ENCODE data around the gene CISTR. TPM values are rescaled to one million over a fixed set of nuclear protein-coding genes. Genes with fewer than 3 reads are reported as not detected.
A peak's percentile ranks its signal among the peaks of the same experiment; 100 is the strongest.

CISTR gene
- total and polyA plus RNA-seq, 2 experiments from 2014 or later: not detected

DNA sequence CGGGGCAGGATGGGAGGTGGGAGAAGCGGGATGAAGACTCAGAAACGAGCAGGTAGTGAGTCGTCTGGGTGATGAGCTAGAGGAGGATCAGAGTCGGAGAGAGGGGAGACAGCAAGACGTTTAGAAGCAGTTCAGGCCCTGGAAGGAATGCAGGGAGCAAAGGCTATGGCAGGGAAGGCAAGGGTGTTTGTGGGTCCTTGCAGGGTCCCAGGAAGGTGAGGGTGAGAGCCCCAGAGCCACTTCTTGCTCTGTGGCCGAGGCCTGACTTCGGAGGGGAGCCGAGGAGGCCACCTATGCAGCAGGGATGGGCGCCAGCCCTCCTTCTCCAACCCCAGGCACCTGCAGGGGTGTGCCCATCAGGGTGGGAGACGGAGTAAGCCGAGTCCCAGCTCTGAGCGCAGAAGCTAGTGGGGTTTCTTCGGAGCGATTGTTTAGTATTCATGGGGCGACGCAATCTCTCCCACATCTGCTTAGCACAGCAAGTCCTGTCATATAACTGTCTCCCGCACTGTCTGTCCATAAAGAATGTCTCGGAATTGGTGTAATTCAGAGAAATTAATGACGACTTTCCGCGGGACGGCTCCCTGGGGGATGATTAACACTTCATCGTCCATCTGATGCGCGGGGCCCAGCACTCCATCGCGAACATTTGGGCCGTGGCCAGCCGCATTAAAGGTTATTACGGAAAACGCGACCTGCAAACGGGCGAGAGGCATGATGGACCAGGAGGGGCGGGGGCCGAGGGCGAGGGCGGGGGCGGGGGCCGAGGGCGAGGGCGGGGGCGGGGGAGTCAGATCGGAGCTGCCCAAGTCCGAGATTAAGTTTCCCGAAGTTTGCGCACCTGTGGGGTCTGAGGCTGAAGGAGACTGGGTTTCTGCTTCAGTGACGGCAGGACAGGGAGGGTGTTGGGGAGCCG is 12.3 kb downstream of the CISTR start:
- H3K4me1 Mint-ChIP-seq: peaks cover 16% of the 10 kb centered on the region
- Histone ChIP-seq H3K4me1 (ENCODE audit: insufficient read depth) (peaks cover 12% of the 10 kb centered on the region; the same call in 1 of the 2 replicates), H3K79me2 (replicated peaks; ENCODE audit: insufficient read depth) (no peaks in the 10 kb centered on the region), H3K9me2 (ENCODE audit: insufficient read depth) (no peaks in the 10 kb centered on the region), H4K20me1 (replicated peaks; ENCODE audit: insufficient read depth) (no peaks in the 10 kb centered on the region), H3F3A (replicated peaks; ENCODE audit: low read depth) (no peaks in the 10 kb centered on the region), H3K27ac (ENCODE audit: low read depth) (no peak overlapping the region), H3K4me2 (peak overlapping the region; percentile 98), H3K4me3 (peak overlapping the region; percentile 83), H3K36me3 (ENCODE audit: insufficient read depth) (no peaks in the 10 kb centered on the region), H3K27me3 (ENCODE audit: insufficient read depth) (peaks cover 97% of the 10 kb centered on the region), H2AFZ (peak overlapping the region; percentile 100)
- no peak overlapping the region; the same call in 2 of the 3 replicates for H3K4me3 Mint-ChIP-seq
- DNase-seq (ENCODE audit: low spot score): peak; percentile 33
- no peaks in the 10 kb centered on the region for H3K36me3 Mint-ChIP-seq (ENCODE audit: low read depth)
- peak; percentile 13 for ATAC-seq
- H3K27ac Mint-ChIP-seq: no peak overlapping the region
- TF ChIP-seq ZNF331 (CRISPR knock-in tag; IDR thresholded peaks at IDR 0.05; ENCODE audit: low read depth) (no peak), EZH2phosphoT487 (IDR thresholded peaks at IDR 0.05; ENCODE audit: unreplicated experiment) (no peak), NANOG (IDR thresholded peaks at IDR 0.05; ENCODE audit: borderline replicate concordance) (no peak), EZH2 (IDR thresholded peaks at IDR 0.05; ENCODE audit: low read depth, unreplicated experiment) (peak; percentile 58)
- TF ChIP-seq, protein P1, sequence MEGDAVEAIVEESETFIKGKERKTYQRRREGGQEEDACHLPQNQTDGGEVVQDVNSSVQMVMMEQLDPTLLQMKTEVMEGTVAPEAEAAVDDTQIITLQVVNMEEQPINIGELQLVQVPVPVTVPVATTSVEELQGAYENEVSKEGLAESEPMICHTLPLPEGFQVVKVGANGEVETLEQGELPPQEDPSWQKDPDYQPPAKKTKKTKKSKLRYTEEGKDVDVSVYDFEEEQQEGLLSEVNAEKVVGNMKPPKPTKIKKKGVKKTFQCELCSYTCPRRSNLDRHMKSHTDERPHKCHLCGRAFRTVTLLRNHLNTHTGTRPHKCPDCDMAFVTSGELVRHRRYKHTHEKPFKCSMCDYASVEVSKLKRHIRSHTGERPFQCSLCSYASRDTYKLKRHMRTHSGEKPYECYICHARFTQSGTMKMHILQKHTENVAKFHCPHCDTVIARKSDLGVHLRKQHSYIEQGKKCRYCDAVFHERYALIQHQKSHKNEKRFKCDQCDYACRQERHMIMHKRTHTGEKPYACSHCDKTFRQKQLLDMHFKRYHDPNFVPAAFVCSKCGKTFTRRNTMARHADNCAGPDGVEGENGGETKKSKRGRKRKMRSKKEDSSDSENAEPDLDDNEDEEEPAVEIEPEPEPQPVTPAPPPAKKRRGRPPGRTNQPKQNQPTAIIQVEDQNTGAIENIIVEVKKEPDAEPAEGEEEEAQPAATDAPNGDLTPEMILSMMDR (conservative IDR thresholded peaks at IDR 0.05; ENCODE audit: low read depth in 2 of 2): no peak
- TF ChIP-seq, protein P2, sequence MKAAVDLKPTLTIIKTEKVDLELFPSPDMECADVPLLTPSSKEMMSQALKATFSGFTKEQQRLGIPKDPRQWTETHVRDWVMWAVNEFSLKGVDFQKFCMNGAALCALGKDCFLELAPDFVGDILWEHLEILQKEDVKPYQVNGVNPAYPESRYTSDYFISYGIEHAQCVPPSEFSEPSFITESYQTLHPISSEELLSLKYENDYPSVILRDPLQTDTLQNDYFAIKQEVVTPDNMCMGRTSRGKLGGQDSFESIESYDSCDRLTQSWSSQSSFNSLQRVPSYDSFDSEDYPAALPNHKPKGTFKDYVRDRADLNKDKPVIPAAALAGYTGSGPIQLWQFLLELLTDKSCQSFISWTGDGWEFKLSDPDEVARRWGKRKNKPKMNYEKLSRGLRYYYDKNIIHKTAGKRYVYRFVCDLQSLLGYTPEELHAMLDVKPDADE (IDR thresholded peaks at IDR 0.05): no peak
- peaks cover 32% of the 10 kb centered on the region for H3K27me3 Mint-ChIP-seq (ENCODE audit: insufficient read depth, low read depth, poor library complexity)
- H3K9me3 Mint-ChIP-seq: no peaks in the 10 kb centered on the region; the same call in 2 of the 3 replicates

DNA sequence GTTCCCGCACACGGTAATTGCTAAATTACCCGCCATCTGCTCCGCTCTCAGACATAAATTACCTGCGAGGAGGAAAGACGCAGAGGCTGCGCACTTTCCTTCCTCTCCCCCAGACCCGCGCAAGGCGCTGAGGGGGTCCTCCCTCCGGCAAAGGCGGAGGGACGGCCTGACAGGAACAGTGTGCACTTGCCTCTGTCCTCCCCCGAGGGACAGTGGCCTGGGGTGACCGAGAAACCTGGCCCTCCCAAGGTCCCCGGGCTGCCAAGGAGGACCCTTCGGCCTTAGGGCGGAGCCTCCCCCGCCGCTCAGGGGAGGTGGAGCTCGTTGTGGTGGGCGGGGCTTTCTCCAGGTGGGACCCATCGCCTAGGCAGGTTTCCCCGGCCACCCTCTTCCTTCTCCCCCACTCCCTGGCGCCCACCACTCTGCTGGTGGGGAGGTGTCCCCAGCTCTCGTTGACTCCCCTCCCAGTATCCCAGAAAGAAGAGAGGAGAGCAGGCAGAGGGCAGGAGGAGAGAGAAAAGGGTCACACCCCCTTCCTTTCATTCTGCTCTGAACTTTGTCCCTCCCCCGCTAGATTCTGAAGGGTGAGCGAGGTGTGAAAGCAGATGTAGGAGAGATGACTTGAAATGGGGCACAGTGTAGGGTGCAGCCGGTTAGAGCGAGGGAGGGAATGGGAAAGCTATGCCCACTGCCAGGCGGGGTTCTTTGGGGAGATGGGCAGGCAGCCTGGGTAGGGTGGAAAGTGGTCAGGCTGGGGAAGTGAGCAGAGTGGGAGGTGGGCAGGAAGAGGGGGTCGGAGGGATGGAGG is 13.2 kb downstream of the CISTR start:
- Mint-ChIP-seq H3K36me3 (ENCODE audit: low read depth) (no peaks in the 10 kb centered on the region), H3K27me3 (ENCODE audit: insufficient read depth, low read depth, poor library complexity) (peaks cover 36% of the 10 kb centered on the region), H3K9me3 (no peaks in the 10 kb centered on the region; the same call in 2 of the 3 replicates), H3K27ac (no peak overlapping the region), H3K4me3 (no peak overlapping the region; the same call in 2 of the 3 replicates), H3K4me1 (peaks cover 18% of the 10 kb centered on the region)
- Histone ChIP-seq H3K79me2 (replicated peaks; ENCODE audit: insufficient read depth) (no peaks in the 10 kb centered on the region), H3K4me3 (peak overlapping the region; percentile 83), H3K4me1 (ENCODE audit: insufficient read depth) (peaks cover 12% of the 10 kb centered on the region; the same call in 1 of the 2 replicates), H3K36me3 (ENCODE audit: insufficient read depth) (no peaks in the 10 kb centered on the region), H3K4me2 (peak overlapping the region; percentile 98), H3F3A (replicated peaks; ENCODE audit: low read depth) (no peaks in the 10 kb centered on the region), H3K27me3 (ENCODE audit: insufficient read depth) (peaks cover 89% of the 10 kb centered on the region), H4K20me1 (replicated peaks; ENCODE audit: insufficient read depth) (no peaks in the 10 kb centered on the region), H3K27ac (ENCODE audit: low read depth) (no peak overlapping the region), H2AFZ (peak overlapping the region; percentile 100), H3K9me2 (ENCODE audit: insufficient read depth) (no peaks in the 10 kb centered on the region)
- peak; percentile 83 for DNase-seq (ENCODE audit: low spot score)
- no peak for TF ChIP-seq STAT1 (IDR thresholded peaks at IDR 0.05; ENCODE audit: unreplicated experiment)
- no peak for TF ChIP-seq ZNF331 (CRISPR knock-in tag; IDR thresholded peaks at IDR 0.05; ENCODE audit: low read depth)
- peak; percentile 60 for TF ChIP-seq POLR2AphosphoS5 (IDR thresholded peaks at IDR 0.05; ENCODE audit: low read depth)
- no peak for TF ChIP-seq EZH2phosphoT487 (IDR thresholded peaks at IDR 0.05; ENCODE audit: unreplicated experiment)
- TF ChIP-seq, protein P3, sequence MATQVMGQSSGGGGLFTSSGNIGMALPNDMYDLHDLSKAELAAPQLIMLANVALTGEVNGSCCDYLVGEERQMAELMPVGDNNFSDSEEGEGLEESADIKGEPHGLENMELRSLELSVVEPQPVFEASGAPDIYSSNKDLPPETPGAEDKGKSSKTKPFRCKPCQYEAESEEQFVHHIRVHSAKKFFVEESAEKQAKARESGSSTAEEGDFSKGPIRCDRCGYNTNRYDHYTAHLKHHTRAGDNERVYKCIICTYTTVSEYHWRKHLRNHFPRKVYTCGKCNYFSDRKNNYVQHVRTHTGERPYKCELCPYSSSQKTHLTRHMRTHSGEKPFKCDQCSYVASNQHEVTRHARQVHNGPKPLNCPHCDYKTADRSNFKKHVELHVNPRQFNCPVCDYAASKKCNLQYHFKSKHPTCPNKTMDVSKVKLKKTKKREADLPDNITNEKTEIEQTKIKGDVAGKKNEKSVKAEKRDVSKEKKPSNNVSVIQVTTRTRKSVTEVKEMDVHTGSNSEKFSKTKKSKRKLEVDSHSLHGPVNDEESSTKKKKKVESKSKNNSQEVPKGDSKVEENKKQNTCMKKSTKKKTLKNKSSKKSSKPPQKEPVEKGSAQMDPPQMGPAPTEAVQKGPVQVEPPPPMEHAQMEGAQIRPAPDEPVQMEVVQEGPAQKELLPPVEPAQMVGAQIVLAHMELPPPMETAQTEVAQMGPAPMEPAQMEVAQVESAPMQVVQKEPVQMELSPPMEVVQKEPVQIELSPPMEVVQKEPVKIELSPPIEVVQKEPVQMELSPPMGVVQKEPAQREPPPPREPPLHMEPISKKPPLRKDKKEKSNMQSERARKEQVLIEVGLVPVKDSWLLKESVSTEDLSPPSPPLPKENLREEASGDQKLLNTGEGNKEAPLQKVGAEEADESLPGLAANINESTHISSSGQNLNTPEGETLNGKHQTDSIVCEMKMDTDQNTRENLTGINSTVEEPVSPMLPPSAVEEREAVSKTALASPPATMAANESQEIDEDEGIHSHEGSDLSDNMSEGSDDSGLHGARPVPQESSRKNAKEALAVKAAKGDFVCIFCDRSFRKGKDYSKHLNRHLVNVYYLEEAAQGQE (IDR thresholded peaks at IDR 0.05; ENCODE audit: unreplicated experiment): no peak
- no peak for TF ChIP-seq ZNF114 (CRISPR knock-in tag; IDR thresholded peaks at IDR 0.05)
- ATAC-seq: peak; percentile 83

All from GM23338 (cell line).